H1 (cell line): ENCODE measurements around the gene OCEL1. TPM values are rescaled to one million over a fixed set of nuclear protein-coding genes. Genes with fewer than 3 reads are reported as not detected.

Source experiments
- CEBPB ChIP-seq: IDR thresholded peaks from 2 replicates; pipeline ENCODE4 v1.6.1; 2012; ENCODE audit warnings: low read depth, low read length
- GTF2F1 ChIP-seq: IDR thresholded peaks from 2 replicates; pipeline ENCODE4 v1.6.1; 2012; ENCODE audit warnings: low read depth, low read length, improper control_type of control experiment, borderline replicate concordance
- HDAC2 ChIP-seq, 2 experiments: fragments of 300-600 bp in 1 of 2; sonication (generic) in 1 of 2; IDR thresholded peaks; 2 replicates each; pipeline ENCODE4 v1.6.1; 2011 to 2012; ENCODE audit warnings: low read depth in 2 of 2, low read length in 2 of 2, mild to moderate bottlenecking in 2 of 2, moderate library complexity in 2 of 2, borderline replicate concordance in 1 of 2, inconsistent platforms in 1 of 2
- JUND ChIP-seq: IDR thresholded peaks from 2 replicates; pipeline ENCODE4 v1.6.1; 2011; ENCODE audit warnings: mild to moderate bottlenecking, improper control_type of control experiment, low read length
- POLR2A ChIP-seq, 2 experiments: IDR thresholded peaks; 1 replicate in 1 of 2; 2 replicates in 1 of 2; pipeline ENCODE4 v1.6.1; 2011; ENCODE audit warnings: low read depth in 2 of 2, low read length in 2 of 2, mild to moderate bottlenecking in 2 of 2; ENCODE audit errors: control extremely low read depth in 1 of 2
- RXRA ChIP-seq: IDR thresholded peaks from 2 replicates; pipeline ENCODE4 v1.6.1; 2011; ENCODE audit warnings: low read depth, mild to moderate bottlenecking, low read length, moderate library complexity; ENCODE audit not compliant: insufficient read depth
- SRF ChIP-seq: IDR thresholded peaks from 2 replicates; pipeline ENCODE4 v1.6.1; 2011; ENCODE audit warnings: mild to moderate bottlenecking, low read depth, low read length, moderate library complexity
- TAF1 ChIP-seq: IDR thresholded peaks from 2 replicates; pipeline ENCODE4 v1.6.1; 2011; ENCODE audit warnings: mild to moderate bottlenecking, low read depth, low read length
- polyA plus RNA-seq, 7 experiments: library from polyadenylated mRNA; depleted of rRNA in 3 of 7; stranded (reverse) in 5 of 7; unstranded in 2 of 7; fragments of >200 nt in 5 of 7; fragments of 200-250 nt in 2 of 7; gene quantifications; 1 replicate in 5 of 7; 2 replicates in 1 of 7; 4 replicates in 1 of 7; pipeline versions ENCODE4 v1.2.1 to v1.2.3, GENCODE V29; 2011 to 2013; ENCODE audit warnings: missing spikeins in 2 of 7, mixed read lengths in 2 of 7
- total RNA-seq: library from RNA; stranded (reverse); fragmentation: NEBNext Ultra II Directional; extraction: Animal tissue kit (Norgen Biotek cat#: 25700); gene quantifications from 2 replicates; pipeline ENCODE4 v1.2.1, GENCODE V29; 2021
- TF ChIP-seq, protein P1 (sequence below): IDR thresholded peaks from 2 replicates; pipeline ENCODE4 v1.6.1; 2012; ENCODE audit warnings: inconsistent platforms

OCEL1 gene
- total and polyA plus RNA-seq, 2 of the 8 experiments (the other 6 are each of a cell fraction or from before 2014, with no cell fraction given): 13.3 to 32.6 TPM

DNA sequence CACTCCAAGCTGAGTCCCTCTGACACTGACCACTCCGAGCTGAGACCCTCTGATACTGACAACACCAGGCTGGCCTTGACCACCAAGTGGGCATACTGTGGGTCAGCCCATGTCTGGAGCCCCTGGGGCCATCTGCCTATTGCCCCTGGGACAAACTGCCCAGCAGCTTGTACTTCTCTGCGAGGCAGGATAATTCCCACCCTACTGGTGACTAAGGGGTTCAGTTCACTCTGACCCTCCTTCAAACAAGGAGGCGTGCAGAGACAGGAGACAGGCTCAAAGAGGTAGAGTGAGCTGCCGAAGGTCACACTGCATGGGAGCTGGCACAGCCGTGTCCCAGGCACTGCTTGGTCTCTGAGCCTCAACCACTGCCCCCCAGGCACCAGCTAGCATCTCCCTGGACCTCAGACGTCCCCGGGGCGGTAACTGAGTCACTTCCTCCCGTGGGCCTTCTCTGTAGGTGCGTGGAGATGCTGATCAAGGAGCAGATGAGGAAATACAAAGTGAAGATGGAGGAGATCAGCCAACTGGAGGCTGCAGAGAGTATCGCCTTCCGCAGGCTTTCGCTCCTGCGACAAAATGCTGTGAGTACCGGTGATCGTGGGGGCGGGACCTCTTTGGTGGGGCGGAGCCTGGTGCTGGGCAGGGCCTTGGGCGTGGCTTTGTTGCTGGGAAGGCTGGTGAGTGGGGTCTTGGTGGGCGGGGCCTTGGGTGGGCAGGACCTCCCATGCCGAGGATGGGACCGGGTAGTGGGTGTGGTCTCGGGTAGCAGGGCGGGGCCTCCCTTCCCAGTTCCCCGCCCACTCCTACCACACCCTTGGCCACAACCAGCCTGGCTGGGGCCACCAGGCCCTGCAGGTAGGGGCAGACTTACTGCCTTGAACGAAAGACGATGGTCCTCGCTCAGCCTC lies 16.6 kb upstream of the OCEL1 start (continued):
- TF ChIP-seq GTF2F1 (no peak), POLR2A (IDR thresholded peaks at IDR 0.05; ENCODE audit: control extremely low read depth in 1 of 2, low read depth in 2 of 2, low read length in 2 of 2) (peak in 1 of 2 experiments; percentile 70; a peak in 1 of 3 replicates), JUND (no peak), CEBPB (no peak), RXRA (no peak), SRF (no peak), TAF1 (peak; percentile 79; the same call in 1 of the 2 replicates), HDAC2 (IDR thresholded peaks at IDR 0.05; ENCODE audit: borderline replicate concordance in 1 of 2, low read depth in 2 of 2, low read length in 2 of 2) (no peak)
- TF ChIP-seq, protein P1, sequence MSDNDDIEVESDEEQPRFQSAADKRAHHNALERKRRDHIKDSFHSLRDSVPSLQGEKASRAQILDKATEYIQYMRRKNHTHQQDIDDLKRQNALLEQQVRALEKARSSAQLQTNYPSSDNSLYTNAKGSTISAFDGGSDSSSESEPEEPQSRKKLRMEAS: no peak
